NCI-H2227 (cell line): ENCODE results near the gene MYO1F.
"Not testable (repeated sequence)": the region's sequence is repeated elsewhere in the genome, so short reads cannot be mapped to it uniquely, and the experiment has no call there.

Source experiments
- DNase-seq: peaks from one replicate; lab custom pipeline; 2025; ENCODE audit not compliant: unreplicated experiment; lab: John Stamatoyannopoulos, UW

The MYO1F gene

DNA sequence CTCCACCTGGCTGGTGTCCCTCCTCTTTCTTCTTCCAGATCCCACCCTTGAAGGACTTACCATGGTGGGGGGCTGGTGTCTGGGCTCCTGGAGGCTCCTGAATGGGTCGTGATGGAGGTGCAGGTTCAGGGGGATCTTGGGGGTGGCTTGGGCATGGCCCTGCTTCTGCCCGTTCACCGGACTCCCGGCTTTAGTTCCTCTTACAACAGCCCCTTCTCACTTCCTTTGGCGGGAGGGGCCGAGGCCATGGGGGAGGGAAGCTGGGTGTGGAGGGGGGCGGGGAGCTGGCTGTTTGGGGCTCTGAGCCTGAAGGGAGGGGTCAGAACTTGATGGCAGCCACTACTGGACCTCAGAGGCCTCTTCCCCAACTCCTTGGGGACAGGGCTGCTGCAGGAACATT is at the start of gene MYO1F:
Gene MYO1F, minus strand, starts transcription at position 196 of the 400 bp plus-strand sequence. Its CDS starts 133 bp downstream, at position 63.
- DNase-seq: no peak

DNA sequence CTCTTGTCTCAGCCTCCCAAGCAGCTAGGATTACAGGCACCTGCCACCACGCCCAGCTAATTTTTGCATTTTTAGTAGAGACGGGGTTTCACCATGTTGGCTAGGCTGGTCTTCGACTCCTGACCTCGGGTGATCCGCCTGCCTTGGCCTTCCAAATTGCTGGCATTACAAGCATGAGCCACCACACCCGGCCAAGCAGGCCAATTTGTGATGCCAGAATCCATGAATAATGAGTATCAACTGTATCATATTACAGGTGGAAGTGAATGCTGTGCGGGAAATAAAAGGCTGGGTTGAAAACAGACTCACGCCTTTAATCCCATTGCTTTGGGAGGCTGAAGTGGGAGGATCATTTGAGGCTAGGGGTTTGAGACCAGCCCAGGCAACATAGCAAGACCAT is 49.6 kb upstream of the MYO1F start:
- no peak for DNase-seq

DNA sequence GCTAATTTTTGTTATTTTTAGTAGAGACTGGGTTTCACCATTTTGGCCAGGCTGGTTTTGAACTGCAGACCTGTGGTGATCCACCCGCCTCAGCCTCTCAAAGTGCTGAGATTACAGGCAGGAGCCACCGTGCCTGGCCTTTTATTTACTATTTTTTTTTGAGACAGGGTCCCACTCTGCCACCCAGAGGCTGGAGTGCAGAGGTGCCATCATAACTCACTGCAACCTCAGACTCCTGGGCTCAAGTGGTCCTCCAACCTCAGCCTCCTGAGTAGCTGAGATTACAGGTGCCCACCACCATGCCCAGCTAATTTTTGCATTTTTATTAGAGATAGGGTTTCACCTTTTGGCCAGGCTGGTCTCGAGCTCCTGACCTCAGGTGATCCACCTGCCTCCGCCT is 45.6 kb upstream of the MYO1F start:
- not testable (repeated sequence) for DNase-seq

DNA sequence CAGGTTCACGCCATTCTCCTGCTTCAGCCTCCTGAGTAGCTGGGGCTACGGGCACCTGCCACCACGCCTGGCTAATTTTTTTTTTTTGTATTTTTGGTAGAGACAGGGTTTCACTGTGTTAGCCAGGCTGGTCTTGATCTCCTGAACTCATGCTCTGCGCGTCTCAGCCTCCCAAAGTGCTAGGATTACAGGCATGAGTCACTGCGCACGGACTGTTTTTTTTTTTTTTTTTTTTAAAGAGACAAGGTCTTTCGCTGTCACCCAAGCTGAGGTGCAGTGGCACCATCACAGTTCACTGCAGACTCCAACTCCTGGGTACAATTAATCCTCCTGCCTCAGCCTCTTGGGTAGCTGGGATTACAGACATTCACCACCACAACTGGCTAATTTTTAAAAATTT is 41.5 kb upstream of the MYO1F start:
- DNase-seq: no peak

- no peak for DNase-seq
Observed at GRCh38 chr19:8617984-8618383, 40.7 kb upstream of the MYO1F start.

DNA sequence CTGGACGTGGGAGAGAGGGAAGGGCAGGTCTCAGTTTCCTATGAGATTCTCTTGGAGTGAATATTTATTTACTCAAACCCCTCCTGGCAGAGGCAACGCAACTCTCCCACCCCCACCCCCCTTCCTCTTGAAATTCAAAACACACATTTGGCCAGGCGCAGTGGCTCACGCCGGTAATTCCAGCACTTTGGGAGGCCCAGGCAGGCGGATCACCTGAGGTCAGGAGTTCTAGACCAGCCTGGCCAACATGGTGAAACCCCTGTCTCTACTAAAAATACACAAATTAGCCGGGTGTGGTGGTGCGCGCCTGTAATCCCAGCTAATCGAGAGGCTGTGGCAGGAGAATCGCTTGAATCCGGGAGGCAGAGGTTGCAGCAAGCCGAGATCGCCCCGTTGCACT is 40.1 kb upstream of the MYO1F start:
- DNase-seq: not testable (repeated sequence)

- no peak for DNase-seq
Observed at GRCh38 chr19:8616861-8617260, 39.6 kb upstream of the MYO1F start.

- DNase-seq: peak; percentile 58
Observed at GRCh38 chr19:8615813-8616596, 38.8 kb upstream of the MYO1F start.

- DNase-seq: no peak
Observed at GRCh38 chr19:8615024-8615423, 37.8 kb upstream of the MYO1F start.

GRCh38 chr19:8614455-8614854 is 37.2 kb upstream of the MYO1F start:
- DNase-seq: no peak

- DNase-seq: no peak
Observed at GRCh38 chr19:8612807-8613171, 35.5 kb upstream of the MYO1F start.

- peak; percentile 39 for DNase-seq
Observed at GRCh38 chr19:8611877-8612806, 34.9 kb upstream of the MYO1F start.

DNA sequence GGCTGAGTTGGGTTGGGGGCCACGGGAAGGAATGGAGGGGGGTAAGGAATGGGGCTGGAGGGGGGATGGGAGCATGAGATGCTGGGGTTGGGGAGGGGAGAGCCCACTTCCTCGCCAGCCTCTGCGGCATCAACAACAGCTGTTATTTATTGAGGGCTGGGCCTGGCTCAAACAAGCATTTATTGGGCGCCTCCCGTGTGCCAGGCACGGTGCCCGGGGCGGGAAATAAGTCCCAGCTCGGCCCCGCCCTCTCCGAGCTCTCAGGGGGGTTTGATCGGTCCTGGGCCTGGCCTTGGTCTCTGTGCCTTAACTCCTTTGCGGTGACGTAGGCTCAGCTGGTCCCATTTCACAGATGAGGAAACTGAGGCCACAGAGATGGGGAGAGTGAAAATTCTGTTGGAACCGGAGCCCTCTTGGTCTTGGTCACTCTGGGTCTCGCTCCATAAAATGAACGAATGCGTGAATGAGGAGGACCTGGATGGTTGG is 34.2 kb upstream of the MYO1F start:
- DNase-seq: peak; percentile 30

DNA sequence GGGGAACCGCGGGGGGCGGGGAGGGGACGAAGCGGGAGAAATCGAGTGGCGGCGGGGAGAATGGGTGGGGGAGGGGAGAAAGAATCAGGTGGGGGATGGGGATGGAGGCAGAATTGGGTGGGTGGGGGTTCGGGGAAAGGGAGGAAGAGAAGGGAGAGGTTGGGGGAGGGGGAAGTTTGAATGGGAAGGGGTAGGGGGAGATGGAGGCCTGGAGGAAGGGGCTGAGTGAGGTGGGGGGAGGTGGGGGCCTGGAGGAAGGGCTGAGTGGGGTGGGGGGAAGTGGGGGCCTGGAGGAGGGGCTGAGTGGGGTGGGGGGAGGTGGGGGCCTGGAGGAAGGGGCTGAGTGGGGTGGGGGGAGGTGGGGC is 33.7 kb upstream of the MYO1F start:
- DNase-seq: no peak

DNA sequence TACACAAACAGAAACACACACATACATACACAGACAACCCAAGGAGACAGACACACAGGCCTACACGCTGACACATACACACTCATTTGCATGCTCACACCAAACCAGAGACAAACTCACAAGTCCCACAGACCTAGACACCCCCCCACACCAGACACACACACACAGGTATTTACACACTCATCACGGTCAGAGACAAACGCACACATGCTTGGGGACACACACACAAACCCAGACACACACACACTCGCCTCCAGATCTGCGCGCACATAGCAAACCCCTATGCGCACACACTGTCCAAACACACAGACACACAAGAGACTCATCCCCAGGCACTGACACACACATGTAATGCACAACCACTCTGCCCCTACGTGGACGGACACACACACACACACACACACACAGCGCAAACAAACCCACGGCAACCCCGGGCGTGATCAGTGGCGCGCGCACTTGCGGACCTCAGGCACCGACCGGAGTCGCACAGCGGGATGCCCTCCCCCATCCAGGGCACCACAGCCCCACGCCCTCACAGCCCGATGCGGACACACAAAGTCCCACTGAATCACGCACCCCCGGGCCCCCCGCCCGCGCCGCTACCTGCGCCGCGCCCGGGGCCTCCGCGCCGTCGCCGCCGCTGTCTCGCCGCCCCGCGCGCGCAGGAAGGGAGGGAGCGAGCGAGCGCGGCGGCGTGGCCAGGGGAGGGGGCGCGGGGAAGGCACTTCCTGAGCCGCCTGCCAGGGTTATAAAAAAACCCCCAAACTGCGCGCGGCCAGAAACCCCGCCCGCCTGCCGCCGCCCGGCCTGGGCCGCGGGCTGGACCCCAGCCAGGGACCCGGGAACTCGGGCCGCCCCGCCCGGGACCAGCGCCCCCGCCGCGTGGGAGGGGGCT is 33.0 kb upstream of the MYO1F start, which contains the start of gene ADAMTS10:
Gene ADAMTS10, minus strand, starts transcription at position 675 of the 895 bp plus-strand sequence. CDS start 5,005 bp downstream, outside the sequence.
- peak; percentile 45 for DNase-seq

GRCh38 chr19:8609279-8610040 is 32.2 kb upstream of the MYO1F start:
- DNase-seq: peak; percentile 58

GRCh38 chr19:8608941-8609278 is 31.7 kb upstream of the MYO1F start:
- no peak for DNase-seq

DNA sequence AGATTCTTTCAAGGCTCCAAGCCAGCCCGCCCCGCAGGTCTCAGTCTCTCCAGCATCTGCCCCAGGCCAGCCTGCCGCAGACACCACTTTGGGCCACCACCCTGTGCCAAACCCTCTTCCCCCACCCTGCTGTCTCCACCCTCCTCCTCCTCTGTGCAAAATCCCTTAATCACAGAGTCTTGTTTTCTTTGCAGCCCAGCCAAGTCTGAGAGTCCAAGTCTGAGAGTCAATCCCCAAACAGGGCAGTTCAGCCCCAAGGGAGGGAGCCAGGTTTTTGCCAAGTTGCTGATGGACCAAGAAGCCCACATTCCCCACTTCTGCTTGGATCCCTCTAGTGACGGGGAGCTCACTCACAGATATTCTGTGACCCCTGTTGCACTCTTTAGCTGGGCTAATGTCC is 30.1 kb upstream of the MYO1F start:
- no peak for DNase-seq

GRCh38 chr19:8605514-8605913 is 28.3 kb upstream of the MYO1F start:
- no peak for DNase-seq

GRCh38 chr19:8601796-8602195 is 24.6 kb upstream of the MYO1F start:
- no peak for DNase-seq
